Activated CD4-positive, CD25-positive, alpha-beta regulatory T cell treated with anti-CD3 and anti-CD28 coated beads, Interleukin-2, amount 50 U/mL, for 16 hours (primary cell): Measurements from ENCODE around the gene XBP1.
A peak's percentile ranks its signal among the peaks of the same experiment; 100 is the strongest.
"Not testable (repeated sequence)": the region's sequence is repeated elsewhere in the genome, so short reads cannot be mapped to it uniquely, and the experiment has no call there.

Experiments
- DNase-seq: peaks from one replicate; pipeline ENCODE4 v3.0.0-alpha.2; 2020; ENCODE audit warnings: low read depth, low spot score

The XBP1 gene

GRCh38 chr22:28792491-28793383 is 7.6 kb downstream of the XBP1 start:
- no peak for DNase-seq

GRCh38 chr22:28791841-28792490 is 8.4 kb downstream of the XBP1 start:
- DNase-seq = no peak

DNA sequence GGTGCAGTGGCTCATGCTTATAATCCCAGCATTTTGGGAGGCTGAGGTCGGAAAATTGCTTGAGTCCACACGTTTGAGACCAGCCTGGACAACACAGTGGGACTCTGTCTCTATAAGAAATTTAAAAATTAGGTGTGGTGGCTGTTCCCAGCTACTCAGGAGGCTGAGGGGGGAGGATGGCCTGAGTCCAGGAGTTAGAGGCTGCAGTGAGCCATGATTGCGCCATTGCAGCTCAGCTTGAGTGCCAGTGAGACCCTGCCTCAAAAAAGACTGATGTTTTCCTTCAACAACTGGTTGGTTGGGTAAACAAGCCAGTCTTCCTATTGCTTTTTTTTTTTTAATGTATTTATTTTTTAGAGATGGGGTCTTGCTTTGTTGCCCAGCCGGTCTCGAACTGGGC is 9.2 kb downstream of the XBP1 start:
- no peak for DNase-seq

DNA sequence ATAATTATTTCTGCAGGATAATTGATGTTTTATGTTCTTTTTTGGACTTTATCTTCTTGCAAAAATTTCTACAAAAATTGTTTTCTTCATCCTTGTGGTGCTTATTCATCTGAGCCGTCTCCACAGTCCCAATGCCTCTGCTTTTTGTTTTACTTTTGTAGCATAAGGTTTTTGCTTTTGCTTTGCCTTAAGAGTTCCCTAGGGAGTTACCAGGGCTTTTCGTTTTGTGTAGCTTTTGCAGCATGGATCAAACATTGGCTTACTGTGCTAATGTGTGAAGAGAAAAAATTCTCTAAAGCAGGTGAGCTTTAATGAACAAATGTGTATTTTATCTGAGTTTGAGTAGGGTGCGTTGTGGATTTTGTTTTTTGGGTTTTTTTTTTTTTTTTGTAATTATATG is 11.8 kb downstream of the XBP1 start:
- no peak for DNase-seq

DNA sequence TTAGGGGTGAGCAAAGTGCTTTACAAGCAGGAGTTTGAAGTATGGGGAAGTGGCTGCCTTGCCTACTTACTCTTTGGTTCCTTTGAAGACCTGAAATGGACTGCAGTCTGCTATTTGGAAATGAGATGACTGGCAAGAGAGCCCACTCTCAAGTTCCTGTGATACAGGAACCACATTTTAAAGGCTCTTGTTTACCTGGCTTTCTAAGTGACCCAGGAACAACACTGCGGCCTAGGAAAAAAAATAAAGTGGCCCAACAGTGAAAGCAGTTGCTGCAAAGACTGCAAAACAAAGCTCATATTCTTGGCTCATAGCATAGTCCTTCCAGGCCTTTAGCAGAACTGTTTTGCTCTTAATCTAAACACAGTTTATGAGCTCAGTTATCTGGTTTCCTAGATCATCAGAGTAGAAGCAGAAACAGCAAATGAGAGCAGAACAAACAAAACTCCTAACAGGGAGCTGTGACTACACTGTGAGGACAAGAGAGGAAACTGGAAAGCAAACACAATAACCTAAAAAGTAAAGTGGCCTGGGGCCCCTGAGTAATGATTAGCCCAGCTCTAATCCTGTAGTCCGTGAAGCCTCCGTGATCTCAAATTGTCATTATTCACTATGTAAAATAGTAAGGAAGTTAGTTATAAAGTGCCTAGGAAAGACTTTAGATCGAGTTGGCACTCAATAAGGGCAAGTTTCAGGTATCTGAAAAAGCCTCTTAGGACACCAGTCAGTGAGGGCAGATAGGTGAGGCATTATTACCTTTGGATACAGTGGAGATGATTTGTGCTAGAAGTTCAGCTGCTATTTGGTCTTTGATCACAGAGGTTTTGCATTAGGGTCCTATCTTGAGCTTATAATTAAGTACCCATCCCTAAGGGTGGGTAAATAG is 16.3 kb downstream of the XBP1 start:
- no peak for DNase-seq

- DNase-seq = no peak
These were observed 20.1 kb downstream of the XBP1 start for GRCh38 chr22:28780296-28780695.

- DNase-seq = no peak
These were observed 20.5 kb downstream of the XBP1 start for GRCh38 chr22:28779833-28780232.

DNA sequence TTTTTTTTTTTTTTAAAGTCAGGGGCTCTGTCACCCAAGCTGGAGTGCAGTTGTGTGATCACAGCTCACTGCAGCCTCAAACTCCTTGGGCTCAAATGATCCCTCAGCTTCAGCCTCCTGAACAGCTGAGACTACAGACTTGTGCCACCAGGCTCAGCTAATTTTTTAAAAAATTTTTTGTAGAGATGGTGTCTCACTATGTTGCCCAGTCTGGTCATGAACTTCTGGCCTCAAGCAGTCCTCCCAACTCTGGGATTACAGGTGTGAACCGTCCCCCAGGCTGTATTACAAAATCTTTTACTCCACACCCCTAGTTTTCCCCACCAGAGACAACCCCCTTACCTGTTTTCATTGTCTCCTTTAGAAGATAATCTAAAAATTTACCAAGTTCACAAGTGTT is 26.0 kb downstream of the XBP1 start:
- no peak for DNase-seq

DNA sequence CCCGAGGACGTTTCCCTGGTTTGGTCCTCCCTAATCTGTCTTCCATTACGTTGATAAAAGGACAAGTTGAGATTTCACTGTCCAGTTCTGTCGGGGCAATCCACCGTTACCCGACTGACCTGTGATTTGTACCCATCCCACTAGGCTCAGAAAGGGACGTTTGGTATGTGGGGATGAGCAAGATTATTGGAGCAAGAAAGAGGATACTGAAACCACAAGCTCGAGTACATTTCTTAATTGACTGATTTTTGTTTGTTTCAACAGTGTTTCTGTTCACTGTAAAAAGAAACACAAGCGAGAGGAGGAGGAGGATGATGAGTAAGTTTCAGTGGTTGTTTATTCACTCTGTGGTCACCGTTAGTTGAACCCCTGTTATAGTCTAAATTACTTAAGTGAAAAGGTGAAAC is 26.9 kb downstream of the XBP1 start:
- no peak for DNase-seq

DNA sequence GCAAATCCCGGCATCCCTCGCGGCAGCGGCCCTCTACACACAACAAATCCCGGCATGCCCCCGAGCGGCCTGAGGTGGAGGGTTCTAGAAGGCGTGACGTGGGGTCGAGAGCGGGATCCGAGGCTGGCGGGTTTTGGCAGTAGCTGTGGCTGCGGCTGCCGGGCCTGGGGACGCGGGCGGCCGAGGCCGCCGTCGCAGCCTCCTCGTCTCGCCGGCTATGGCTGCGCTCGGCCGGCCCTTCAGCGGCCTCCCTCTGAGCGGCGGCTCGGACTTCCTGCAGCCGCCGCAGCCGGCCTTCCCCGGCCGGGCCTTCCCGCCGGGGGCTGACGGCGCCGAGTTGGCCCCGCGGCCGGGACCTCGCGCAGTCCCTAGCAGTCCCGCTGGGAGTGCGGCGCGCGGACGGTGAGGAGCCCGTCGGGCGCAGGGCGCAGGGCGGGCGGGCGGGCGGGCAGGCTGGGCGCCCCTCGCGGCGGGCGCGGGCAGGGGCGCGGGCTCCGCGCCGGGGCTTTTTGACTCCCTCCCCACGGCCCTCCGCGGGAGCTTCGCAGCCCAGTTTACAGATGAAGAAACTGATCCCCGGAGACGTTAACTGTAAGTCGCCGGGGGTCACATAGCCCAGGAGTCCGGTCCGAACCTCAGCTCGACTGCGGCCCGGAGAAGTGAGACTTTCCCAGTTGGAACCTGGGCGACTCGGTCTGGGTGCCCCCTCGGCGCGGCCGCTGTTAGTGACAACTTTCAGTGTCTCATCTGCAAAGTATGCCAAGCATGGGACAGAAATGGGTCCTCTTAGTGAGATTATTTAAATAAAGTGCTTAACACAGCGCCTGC is 27.5 kb downstream of the XBP1 start, which contains the start of gene CCDC117:
Gene CCDC117, plus strand, starts transcription at position 63 of the 828 bp plus-strand sequence. Its CDS starts 155 bp downstream, at position 218.
- peak; percentile 90 for DNase-seq

DNA sequence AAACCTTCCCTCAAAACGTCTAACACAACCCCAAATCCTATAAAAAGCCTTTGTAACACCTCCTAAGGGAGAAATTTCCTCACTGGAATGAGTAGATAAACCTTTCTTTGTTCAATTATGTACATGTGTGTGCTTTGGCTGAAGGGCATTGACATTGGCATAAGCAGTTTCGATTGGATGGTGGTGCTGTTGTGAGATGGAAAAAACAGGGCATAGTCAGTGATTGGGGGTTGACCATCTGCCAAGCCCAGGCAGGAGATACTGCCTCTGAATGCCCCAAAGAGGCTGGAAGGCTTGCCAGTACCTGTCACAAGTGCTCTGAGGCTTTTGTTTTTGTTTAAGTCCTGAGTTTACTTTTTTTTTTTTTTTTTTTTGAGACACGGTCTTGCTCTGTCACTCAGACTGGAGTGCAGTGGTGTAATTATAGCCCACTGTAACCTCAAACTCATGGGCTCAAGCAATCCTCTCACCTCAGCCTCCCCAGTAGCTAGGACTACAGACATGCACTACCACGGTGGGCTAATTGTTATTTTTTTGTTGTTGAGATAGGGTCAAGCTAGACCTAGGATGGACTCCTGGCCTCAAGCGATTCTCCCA is 29.1 kb downstream of the XBP1 start:
- DNase-seq = no peak

DNA sequence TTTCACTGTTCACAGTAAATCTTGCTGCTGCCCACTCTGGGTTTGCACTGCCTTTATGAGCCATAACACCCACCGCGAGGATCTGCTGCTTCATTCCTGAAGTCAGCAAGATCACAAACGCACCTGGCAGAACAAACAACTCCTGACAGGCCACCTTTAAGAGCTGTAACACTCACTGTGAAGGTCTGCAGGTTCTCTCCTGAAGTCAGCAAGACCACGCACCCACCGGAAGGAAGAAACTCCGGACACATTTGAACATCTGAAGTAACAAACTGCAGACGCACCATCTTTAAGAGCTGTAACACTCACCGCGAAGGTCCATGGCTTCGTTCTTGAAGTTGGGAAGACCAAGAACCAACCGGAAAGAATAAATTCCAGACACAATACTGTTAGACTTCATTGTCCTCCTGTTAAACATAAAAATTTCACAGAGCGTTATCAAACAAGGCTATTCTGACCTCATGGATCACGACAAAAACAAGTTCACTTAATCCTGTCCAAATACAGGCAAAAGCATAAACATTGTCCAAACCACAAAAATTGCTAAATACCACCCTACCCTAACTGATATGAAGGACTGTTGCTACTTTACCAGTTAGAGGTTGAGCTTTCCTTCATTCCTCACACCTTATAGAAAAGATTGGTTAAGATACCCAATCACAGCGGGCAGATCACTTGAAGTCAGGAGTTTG is 30.8 kb downstream of the XBP1 start:
- DNase-seq = no peak

DNA sequence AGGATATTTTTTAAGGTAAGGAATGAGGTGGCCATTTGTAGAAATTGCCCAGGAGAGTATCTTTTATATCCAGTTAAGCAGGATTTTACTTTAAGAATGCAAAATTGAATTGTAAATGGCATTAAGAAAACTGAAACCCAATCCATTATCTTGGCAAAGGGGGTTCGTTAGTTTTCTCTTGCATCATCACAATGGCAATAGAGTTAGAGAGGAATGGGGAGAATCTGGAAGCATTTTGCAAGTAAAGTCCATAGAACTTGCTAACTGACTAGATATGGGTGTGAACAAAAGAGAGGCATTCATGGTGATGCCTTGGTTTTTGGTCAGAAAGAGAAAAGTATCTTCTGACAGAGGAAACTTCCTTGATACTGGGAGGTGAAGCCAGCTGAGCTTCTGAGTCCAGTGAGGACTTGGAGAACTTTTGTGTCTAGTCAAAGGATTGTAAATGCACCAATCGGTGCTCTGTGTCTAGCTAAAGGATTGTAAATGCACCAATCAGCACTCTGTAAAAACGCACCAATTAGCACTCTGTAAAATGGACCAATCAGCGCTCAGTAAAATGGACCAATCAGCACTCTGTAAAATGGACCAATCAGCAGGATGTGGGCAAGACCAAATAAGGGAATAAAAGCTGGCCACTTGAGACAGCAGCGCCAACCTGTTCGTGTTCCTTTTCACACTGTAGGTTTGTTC is 31.5 kb downstream of the XBP1 start:
- no peak for DNase-seq

GRCh38 chr22:28766628-28767027 is 33.7 kb downstream of the XBP1 start:
- no peak for DNase-seq

- DNase-seq = not testable (repeated sequence)
These were observed 38.4 kb downstream of the XBP1 start for GRCh38 chr22:28762000-28762399.

DNA sequence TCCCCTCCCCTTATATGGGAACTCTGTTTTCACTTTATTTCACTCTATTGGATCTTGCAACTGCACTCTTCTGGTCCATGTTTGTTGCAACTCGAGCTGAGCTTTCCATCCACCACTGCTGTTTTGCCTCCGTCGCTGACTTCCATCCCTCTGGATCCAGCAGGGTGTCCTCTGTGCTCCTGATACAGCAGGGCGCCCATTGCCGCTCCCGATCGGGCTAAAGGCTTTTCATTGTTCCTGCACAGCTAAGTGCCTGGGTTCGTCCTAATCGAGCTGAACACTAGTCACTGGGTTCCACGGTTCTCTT is 39.0 kb downstream of the XBP1 start:
- no peak for DNase-seq

DNA sequence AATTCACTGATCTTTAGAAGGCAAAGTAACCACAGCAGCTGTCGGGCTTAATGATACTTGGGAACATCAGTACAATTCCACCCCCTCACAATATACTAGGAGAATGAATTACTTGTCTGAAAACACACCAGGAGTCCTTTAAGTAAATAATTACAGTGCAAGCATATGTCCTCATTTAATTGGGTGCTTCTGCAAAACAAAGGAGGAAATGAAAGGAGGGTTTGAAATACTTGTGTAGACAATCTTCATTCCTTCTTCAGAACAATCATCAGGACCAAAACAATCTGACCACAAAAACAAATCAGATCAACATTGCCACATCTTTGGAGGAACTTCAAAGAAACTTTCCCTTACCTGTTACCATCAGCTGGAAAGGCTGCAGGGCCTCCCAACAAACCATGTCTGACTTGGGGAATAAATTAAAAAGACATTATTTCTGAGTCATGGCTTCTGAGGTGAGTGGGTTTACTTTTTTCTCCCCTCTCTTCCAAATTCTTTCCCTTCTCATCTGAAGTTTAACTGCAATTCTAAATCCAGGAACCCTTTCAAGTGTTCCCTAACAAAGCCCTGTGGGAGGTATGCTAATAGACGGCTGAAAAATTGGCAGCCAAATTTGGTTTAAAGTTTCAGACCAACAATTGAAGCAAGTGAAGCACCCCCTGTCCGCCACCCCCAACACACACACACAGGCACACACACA is 40.4 kb downstream of the XBP1 start:
- no peak for DNase-seq

DNA sequence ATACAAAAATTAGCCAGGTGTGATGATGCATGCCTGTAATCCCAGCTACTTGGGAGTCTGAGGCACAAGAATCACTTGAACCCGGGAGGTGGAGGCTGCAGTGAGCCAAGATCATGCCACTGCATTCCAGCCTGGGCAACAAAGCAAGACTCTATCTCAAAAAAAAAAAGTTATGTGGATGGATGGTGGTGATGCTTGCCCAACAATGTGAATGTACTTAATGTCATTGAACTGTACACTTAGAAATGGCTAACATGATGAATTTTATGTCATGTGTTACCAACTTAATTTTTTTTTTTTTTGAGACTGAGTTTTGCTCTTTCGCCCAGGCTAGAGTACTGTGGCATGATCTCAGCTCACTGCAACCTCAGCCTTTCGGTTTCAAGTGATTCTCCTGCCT is 45.9 kb downstream of the XBP1 start:
- not testable (repeated sequence) for DNase-seq

DNA sequence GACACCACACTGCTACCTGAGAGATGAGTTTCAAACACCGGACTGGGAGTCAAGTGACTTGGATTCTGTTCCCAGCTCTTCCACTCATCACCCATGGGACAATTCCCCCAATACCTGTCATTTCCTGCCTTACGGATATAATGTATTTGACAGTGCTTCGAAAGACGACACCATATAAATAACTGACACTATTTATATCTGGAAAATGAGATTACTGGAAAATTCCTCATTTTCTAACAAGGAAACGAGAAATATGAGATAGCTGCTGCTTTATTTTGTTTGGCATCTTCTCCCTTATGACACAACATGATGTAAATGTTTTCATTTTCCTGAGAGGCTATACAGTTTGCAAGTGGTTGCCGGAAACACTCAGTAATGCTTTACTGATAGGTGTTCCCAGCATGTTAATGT is 49.9 kb downstream of the XBP1 start:
- no peak for DNase-seq
